ENCODE results near the gene SLC25A2.
"Not testable (repeated sequence)": the region's sequence is repeated elsewhere in the genome, so short reads cannot be mapped to it uniquely, and the experiment has no call there.

The SLC25A2 gene

DNA sequence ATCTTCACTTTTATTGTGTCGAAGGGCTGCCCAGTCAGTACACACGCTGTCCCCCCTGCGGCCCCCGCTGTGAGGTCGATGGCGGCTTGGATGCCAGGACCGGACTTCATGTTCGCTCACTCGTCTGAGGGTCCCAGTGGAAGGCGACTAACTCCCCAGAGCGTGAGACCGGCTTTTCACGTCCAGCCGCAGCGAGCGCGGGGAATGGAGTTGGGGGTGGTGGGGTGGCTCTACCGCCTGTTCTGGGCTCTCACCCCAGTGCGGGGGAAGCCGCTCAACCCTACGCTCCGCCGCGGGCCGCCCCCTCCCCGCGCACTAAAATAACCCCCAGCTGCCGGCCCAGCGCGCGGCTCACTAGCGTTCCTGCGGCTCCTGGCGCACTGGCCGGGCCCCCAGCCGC lies at the start of gene SLC25A2:
Gene SLC25A2 (minus strand): TSS at position 294 of the 400 bp plus-strand sequence. CDS start 184 bp downstream, at position 110.
- no peak for DNase-seq

DNA sequence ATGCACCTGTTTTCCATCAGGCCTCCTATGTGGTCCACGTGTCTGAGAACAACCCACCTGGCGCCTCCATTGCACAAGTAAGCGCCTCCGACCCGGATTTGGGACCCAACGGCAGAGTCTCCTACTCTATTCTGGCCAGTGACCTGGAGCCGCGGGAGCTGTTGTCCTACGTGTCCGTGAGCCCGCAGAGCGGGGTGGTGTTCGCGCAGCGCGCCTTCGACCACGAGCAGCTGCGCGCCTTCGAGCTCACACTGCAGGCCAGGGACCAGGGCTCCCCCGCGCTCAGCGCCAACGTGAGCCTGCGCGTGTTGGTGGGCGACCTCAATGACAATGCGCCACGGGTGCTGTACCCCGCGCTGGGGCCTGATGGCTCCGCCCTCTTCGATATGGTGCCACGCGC lies 47.7 kb upstream of the SLC25A2 start:
- DNase-seq: no peak

DNA sequence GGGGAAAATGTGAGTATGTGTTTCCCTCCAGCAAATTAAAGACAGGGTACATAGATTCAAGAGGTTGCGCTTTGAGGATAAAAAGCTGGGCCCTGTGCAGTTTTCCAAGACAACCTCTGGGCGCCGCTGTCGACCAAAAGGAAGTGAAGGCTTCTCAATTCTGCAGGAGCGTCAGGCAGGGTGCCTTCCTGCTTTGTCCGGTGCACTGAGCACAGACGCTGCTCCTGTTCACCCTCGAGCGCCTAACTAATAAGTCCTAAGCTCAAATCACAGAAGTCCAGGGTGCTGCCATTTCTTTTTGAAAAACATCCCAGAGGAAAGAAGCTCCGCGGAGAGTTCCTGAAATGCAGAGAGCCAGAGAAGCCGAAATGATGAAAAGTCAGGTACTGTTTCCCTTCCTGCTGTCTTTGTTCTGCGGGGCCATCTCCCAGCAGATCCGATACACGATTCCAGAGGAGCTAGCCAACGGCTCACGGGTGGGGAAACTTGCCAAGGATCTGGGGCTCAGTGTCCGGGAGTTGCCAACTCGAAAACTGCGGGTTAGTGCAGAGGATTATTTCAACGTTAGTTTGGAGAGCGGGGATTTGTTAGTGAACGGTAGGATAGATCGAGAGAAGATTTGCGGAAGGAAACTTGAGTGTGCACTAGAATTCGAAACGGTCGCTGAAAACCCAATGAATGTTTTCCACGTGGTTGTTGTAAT lies 46.2 kb upstream of the SLC25A2 start, which contains the start of gene PCDHGB1:
Gene PCDHGB1 (plus strand): TSS at position 183 of the 703 bp plus-strand sequence. CDS start 162 bp downstream, at position 345.
- peak; percentile 45 for DNase-seq

DNA sequence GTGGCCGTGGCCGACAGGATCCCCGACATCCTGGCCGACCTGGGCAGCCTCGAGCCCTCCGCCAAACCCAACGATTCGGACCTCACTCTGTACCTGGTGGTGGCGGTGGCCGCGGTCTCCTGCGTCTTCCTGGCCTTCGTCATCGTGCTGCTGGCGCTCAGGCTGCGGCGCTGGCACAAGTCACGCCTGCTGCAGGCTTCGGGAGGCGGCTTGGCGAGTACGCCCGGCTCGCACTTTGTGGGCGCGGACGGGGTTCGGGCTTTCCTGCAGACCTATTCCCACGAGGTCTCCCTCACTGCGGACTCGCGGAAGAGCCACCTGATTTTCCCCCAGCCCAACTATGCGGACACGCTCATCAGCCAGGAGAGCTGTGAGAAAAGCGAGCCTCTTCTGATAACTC lies 42.2 kb upstream of the SLC25A2 start:
- not testable (repeated sequence) for DNase-seq

DNA sequence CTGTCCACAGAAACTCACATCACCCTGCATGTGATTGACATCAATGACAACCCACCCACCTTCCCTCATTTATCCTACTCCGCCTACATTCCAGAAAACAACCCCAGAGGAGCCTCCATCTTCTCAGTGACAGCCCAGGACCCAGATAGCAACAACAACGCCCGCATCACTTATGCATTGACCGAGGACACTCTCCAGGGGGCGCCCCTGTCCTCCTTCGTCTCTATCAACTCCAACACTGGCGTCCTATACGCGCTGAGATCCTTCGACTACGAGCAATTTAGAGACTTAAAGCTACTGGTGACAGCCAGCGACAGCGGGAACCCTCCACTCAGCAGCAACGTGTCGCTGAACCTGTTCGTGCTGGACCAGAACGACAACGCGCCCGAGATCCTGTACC lies 41.5 kb upstream of the SLC25A2 start:
- DNase-seq: no peak

DNA sequence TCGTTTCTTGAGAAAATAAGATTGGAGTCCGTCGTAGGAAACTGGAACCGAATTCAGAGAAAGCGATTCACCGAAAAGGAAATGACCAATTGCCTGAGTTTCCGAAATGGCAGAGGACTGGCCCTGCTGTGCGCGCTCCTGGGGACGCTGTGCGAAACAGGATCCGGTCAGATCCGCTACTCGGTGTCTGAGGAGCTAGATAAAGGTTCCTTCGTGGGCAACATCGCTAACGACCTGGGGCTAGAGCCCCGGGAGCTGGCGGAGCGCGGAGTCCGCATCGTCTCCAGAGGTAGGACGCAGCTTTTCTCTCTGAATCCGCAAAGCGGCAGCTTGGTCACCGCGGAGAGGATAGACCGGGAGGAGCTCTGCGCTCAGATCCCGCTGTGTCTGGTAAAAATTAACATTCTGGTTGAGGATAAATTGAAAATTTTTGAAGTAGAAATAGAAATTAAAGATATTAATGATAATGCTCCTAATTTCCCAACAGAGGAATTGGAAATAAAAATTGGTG lies 40.2 kb upstream of the SLC25A2 start:
- DNase-seq: no peak

DNA sequence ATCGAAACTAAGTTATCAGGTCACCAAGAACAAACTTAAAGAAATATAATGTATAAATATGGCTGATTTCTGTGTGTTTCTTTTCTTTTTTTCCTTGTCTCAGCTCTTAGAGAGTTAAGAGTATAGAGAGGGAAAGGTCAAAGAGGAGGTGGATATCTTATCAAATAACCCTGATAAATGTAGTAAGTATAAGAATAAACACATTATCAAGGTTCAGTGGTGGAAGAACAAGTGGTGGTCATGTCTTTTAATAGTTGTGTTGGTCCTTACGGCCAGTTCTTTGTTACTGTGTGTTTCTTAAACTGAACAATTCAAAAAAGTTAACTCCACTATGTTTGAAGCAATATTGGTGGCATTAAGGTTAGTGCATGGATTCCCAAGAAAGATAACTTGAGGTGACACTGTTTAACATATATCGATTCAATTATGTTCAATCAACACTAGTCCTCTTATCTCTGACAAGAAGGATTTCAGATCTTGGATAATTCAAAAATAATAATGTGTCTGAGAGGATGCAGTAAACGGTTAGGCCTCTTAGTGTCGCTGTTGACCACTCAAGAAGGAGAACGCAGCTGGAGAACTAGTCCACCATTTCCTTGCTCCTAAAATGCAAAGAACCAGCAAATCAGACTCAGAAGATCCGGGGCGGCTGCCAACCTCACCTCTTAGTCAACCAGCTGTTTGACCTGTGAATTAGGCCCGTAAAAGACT lies 39.5 kb upstream of the SLC25A2 start, which contains the start of gene PCDHGA3:
Gene PCDHGA3 (plus strand): TSS at position 588 of the 711 bp plus-strand sequence. CDS start 205 bp downstream, outside the sequence.
- DNase-seq: no peak

DNA sequence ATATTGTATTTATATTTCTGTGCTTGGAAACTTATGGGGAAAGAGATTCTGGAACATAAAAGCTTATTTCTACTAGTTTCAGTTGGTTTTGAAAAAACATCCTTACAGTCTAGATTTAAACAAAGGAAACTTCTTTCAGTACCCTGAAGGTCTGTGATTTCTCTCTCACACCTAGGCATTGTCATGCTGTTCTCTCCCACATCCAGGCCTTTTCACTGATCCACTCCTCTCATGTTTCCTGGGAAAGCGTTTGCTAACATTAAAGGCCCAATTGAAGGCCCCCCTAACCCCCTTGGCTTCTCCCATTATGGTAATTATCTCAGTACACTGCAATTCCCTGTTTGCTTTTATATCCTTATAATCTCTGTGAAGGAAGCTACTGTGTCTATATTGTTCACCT lies 38.9 kb upstream of the SLC25A2 start:
- DNase-seq: no peak

DNA sequence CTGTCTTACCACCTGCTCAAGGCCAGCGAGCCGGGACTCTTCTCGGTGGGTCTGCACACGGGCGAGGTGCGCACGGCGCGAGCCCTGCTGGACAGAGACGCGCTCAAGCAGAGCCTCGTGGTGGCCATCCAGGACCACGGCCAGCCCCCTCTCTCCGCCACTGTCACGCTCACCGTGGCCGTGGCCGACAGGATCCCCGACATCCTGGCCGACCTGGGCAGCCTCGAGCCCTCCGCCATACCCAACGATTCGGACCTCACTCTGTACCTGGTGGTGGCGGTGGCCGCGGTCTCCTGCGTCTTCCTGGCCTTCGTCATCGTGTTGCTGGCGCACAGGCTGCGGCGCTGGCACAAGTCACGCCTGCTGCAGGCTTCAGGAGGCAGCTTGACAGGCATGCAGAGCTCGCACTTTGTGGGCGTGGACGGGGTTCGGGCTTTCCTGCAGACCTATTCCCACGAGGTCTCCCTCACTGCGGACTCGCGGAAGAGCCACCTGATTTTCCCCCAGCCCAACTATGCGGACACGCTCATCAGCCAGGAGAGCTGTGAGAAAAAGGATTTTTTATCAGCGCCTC lies 37.0 kb upstream of the SLC25A2 start:
- not testable (repeated sequence) for DNase-seq

DNA sequence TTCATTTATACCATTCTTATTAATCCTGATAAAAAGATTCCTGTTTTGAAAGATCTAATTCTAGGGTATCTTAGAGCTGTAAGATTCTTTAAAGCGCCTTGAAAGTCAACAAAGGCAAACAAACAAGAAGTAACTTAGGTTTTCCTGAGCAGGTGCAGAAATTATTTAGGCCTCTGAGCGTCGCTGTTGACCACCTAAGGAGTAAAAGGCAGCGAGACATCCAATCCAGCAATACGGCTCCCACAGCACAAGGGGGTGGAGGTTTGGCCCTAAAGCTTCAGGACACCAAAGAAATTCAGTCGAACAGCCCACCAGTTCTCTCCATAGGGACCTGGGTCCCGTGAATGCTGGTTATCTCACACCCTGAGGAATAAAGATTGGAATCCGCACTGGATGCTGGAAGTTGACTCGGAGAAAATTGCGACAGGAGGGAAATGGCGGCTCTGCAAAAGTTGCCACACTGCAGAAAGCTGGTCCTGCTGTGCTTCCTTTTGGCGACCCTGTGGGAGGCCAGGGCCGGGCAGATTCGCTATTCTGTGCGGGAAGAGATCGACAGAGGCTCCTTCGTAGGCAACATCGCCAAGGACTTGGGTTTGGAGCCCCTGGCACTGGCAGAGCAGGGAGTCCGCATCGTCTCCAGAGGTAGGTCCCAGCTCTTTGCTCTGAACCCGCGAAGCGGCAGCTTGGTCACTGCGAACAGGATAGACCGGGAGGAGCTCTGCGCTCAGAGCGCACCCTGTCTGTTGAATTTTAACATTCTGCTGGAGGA lies 34.9 kb upstream of the SLC25A2 start, which contains the start of gene PCDHGA2:
Gene PCDHGA2 (plus strand): TSS at position 223 of the 769 bp plus-strand sequence.
- peak; percentile 3 for DNase-seq

DNA sequence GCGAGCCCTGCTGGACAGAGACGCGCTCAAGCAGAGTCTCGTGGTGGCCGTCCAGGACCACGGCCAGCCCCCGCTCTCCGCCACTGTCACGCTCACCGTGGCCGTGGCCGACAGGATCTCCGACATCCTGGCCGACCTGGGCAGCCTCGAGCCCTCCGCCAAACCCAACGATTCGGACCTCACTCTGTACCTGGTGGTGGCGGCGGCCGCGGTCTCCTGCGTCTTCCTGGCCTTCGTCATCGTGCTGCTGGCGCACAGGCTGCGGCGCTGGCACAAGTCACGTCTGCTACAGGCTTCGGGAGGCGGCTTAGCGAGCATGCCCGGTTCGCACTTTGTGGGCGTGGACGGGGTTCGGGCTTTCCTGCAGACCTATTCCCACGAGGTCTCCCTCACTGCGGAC lies 28.7 kb upstream of the SLC25A2 start:
- not testable (repeated sequence) for DNase-seq

DNA sequence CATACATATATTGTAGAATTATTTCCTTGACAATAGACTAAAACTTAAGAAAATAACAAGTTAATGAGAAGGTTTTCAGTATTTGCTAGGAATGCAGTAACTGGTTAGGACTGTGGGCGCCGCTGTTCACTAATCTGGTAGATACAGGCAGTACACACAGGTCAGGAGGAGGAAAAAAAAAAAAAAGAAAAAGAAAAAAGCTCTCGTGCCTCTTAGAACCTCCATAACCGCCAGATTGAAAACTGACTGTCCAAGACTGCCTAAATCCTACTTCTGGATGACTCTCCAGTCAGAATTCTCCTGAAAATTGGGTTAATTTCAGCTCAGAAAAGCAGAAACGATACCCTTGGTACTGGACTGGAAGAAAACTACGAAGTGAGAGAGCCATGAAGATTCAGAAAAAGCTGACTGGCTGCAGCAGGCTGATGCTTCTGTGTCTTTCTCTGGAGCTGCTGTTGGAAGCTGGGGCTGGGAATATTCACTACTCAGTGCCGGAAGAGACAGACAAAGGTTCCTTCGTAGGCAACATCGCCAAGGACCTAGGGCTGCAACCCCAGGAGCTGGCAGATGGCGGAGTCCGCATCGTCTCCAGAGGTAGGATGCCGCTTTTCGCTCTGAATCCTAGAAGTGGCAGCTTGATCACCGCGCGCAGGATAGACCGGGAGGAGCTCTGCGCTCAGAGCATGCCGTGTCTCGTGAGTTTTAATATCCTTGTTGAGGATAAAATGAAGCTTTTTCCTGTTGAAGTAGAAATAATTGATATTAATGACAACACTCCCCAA lies 26.6 kb upstream of the SLC25A2 start, which contains the start of gene PCDHGA1:
Gene PCDHGA1 (plus strand): TSS at position 216 of the 782 bp plus-strand sequence.
- no peak for DNase-seq

DNA sequence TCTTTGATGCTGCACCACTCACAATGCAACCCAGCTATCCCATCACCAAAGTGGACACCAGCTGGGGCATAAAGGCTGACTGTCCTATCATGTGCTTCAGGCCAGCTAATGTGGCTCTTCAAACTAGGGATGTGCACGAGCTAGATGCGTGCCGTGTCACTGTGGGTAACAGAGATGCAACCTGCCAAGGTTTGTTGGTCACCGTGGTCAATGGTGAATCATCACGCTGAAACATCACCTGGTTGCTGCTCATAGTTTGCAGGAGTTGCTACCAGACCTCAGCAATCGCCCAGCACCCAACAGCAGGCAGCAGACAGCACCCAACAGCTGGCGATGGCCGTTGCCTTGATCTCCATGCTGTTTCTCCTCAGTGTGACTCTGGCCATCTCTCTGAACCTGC lies 24.4 kb upstream of the SLC25A2 start:
- no peak for DNase-seq

DNA sequence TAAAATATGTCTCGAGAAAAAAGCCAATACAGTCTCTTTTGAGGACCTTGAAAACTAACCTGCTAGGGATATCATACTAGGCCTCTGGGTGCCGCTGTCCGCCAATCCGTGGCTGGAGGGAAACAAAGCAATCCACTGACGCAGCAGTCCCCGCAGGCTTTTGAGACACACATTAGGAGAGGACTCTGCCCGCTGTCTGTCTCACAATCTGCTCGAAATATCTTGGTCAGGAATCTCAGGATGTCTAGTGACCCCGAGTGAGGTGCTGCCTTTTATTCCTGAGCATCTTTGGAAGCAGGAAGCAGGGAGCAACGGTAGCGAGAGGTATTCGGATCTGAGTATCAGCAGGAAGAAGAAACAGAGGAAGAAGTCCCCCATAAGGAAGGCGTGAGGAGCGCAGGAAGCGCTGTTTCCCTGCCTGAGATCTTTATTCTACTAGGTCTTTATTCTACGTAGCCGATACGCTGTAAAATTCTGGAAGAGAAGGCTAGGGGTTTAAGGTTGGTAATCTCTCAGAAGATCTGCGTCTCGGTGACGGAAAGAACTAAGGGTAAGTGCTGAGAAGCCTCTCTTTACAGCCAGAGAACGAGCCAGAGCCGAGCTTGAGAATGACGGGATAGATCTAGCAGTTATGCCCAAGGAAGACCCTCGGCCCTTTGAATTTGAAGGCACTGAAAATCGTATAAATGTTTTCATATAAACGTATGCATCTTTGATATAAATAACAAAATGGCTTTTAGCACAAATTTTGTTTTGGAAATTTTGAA lies 22.4 kb upstream of the SLC25A2 start:
- DNase-seq: peak; percentile 28

DNA sequence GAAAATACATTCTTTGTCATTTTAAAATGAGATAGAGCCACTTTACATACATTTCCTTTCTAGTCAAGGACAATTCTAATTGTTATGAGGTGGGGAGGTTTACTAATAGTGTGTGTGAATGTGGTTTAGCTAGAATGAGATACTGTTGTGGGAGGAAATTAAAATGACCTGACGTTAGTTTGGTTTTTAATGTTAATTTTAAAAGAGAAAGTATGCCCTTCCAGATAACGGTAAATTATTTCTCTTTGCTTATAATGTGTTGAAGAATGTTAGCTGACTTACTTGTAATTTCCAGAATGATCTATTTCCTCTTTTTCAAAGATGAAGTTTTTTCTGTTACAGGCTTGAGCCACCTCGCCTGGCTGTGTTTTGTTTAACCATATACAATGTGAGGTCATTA lies 18.4 kb upstream of the SLC25A2 start:
- DNase-seq: no peak

DNA sequence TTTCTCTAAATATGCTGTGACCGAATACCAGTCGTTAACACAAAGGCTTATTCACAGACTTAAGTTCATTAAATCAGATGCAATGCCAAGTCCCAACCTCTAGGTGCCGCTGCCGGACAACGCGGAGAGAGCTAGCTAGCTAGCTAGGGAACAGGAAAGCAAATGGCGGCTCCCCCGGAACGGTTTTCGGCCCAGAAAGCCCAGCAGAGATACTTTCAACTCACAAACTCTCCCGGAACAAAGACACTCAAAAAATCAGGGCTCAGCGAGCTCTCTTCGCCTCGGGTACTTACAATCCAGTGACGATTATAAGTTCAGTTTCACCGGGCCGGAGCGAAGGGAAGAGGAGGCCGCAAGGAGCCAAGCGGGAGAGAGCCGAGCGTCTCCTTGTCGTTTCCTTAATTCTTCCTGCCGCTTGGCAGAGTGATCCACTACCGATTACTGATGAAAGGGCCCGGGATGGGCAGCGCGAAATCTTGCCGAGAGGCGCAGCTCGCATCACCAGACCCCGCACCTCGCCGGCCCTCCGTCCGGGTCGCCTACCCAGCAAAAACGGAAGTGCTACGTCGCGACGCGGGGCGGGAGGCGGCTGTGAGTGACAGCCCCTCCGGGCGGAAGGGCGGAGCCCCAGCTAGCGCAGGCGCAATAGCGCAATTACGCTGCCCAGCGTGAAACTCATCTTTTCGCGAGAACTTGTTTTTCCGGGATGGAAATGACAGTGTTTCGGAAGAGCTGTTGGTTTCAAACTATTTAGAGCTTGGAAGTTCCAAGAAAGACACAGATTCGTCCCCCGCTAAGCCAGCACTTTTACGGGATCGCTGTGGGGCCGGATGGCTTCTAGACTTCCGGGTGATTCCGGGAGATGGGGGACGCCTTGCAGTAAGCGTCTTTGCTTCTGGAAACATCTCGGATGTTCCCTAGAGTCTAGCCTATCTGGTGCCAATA lies 16.6 kb upstream of the SLC25A2 start, which contains the start of gene TAF7:
Gene TAF7 (minus strand): TSS at position 560 of the 945 bp plus-strand sequence. CDS start 740 bp downstream, outside the sequence.
- peak; percentile 79 for DNase-seq

DNA sequence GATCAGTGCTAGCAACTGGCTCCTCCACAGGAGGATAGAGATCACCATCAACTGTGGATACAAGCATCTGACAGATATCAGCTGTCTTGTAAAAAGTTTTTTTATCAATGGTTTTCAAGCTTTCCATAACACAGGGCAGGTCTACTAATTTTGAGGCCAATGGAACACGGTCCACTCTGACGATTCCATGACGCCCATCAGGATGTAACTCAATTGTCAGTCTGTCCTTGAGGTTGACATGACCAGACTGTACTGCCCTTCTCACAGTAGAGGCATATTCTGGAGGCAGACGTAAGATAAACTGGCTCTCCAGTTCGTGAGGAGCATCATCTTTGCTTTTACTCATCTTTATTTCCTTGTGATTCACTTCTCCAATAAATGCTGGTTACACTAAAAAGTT lies 15.8 kb upstream of the SLC25A2 start:
- DNase-seq: no peak

DNA sequence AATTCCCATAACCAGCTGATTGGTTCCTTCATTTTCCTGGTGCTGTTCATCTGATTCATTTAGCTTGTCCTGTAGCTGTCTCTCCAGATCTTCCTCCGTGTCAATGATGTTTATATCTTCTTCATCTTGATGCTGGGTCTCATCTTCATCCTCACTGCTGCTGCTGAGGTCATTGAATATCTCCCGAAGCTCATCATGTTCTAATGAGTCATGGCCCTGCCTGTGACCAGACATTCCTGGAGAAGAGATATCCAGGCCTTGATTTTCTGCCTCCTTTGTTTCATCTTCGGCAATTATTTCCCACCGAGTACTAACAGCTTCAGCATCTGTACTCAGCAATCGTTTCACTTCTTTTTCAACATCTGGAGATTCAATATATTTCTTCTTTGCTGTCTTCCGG lies 15.4 kb upstream of the SLC25A2 start:
- no peak for DNase-seq

DNA sequence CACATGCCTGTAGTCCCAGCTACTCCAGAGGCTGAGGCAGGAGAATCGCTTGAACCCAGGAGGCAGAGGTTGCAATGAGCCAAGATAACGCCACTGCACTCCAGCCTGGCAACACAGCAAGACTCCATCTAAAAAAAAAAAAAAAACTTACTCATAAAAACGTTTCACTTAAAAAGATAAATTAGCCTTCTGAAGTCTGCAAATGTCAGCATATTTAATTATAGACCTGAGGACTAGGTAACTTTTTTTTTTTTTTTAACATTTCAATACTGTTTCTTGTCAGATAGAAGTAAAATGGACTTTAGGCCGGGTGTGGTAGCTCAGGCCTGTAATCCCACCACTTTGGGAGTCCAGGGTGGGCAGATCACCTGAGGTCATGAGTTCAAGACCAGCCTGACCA lies 13.1 kb upstream of the SLC25A2 start:
- not testable (repeated sequence) for DNase-seq

DNA sequence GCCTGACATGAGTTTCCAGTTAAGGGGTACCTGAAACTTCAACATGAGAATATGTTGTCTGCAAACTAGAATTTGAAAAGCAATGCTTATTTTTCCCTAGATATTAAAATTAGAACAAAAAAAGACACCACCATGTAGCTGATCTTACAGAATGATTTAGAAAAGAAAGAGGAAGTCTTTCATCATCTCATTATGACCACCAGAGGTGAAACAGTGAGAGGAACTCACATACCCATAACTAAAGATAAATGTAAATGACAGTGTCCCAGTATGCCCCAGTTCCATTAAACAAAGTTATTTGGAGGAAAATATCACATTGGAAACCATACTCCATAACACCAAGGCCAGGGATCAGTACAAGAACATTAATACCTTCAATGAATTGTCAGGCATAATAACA lies 9.9 kb upstream of the SLC25A2 start:
- no peak for DNase-seq

All from NCI-H2227 treated with DMSO at 0.1 percent for 48 hours (cell line).